H9 (cell line): ENCODE measurements around the gene PLK1. TPM values are rescaled to one million over a fixed set of nuclear protein-coding genes. Genes with fewer than 3 reads are reported as not detected.

ENCODE experiments used
- DNase-seq: peaks from one replicate; pipeline ENCODE4 v3.0.0-alpha.2; 2017
- H2AFZ ChIP-seq: one replicate; pipeline ENCODE4 v1.6.1; 2013; ENCODE audit warnings: mild to moderate bottlenecking, low read length, control low read depth, moderate library complexity
- H2AK5ac ChIP-seq: 2 replicates; pipeline ENCODE4 v1.6.1; 2013; ENCODE audit warnings: low read length, control low read depth, mixed read lengths; ENCODE audit not compliant: insufficient read length
- H2BK120ac ChIP-seq: one replicate; pipeline ENCODE4 v1.6.1; 2013; ENCODE audit warnings: low read depth, mild to moderate bottlenecking, low read length, control low read depth, inconsistent platforms; ENCODE audit not compliant: poor library complexity, severe bottlenecking
- H2BK12ac ChIP-seq: 2 replicates; pipeline ENCODE4 v1.6.1; 2013; ENCODE audit warnings: low read length, control low read depth, mixed read lengths, low read depth; ENCODE audit not compliant: insufficient read length
- H2BK15ac ChIP-seq: 2 replicates; pipeline ENCODE4 v1.6.1; 2013; ENCODE audit warnings: low read depth, low read length, control low read depth
- H2BK20ac ChIP-seq: one replicate; pipeline ENCODE4 v1.6.1; 2013; ENCODE audit warnings: low read depth, mild to moderate bottlenecking, low read length, control low read depth, inconsistent platforms; ENCODE audit not compliant: poor library complexity, severe bottlenecking
- H2BK5ac ChIP-seq: 2 replicates; pipeline ENCODE4 v1.6.1; 2013; ENCODE audit warnings: low read length, control low read depth, mixed read lengths; ENCODE audit not compliant: insufficient read length
- H3K14ac ChIP-seq: 2 replicates; pipeline ENCODE4 v1.6.1; 2013; ENCODE audit warnings: low read length, control low read depth; ENCODE audit not compliant: insufficient read depth
- H3K18ac ChIP-seq: 2 replicates; pipeline ENCODE4 v1.6.1; 2013; ENCODE audit warnings: low read depth, mild to moderate bottlenecking, mixed read lengths, low read length, control low read depth; ENCODE audit not compliant: insufficient read length
- H3K23ac ChIP-seq: 2 replicates; pipeline ENCODE4 v1.6.1; 2013; ENCODE audit warnings: low read length, control low read depth, mixed read lengths, low read depth; ENCODE audit not compliant: insufficient read length
- H3K23me2 ChIP-seq: 2 replicates; pipeline ENCODE4 v1.6.1; 2013; ENCODE audit warnings: low read depth, mild to moderate bottlenecking, mixed read lengths, low read length, control low read depth; ENCODE audit not compliant: insufficient read length, poor library complexity, severe bottlenecking
- H3K27ac ChIP-seq: 2 replicates; pipeline ENCODE4 v1.5.1; 2013; ENCODE audit warnings: low read length, control low read depth, mixed read lengths, low read depth; ENCODE audit not compliant: insufficient read length
- H3K27me3 ChIP-seq: 2 replicates; pipeline ENCODE4 v1.6.1; 2013; ENCODE audit warnings: low read length, control low read depth, inconsistent platforms; ENCODE audit not compliant: insufficient read depth
- H3K4ac ChIP-seq: 2 replicates; pipeline ENCODE4 v1.6.1; 2013; ENCODE audit warnings: low read depth, mild to moderate bottlenecking, control low read depth, inconsistent platforms, low read length, moderate library complexity
- H3K4me1 ChIP-seq: 2 replicates; pipeline ENCODE4 v1.6.1; 2013; ENCODE audit warnings: low read length, control low read depth, inconsistent platforms; ENCODE audit not compliant: insufficient read depth
- H3K4me2 ChIP-seq: 2 replicates; pipeline ENCODE4 v1.6.1; 2013; ENCODE audit warnings: low read length, control low read depth, mixed read lengths; ENCODE audit not compliant: insufficient read length, insufficient read depth
- H3K56ac ChIP-seq: 2 replicates; pipeline ENCODE4 v1.6.1; 2013; ENCODE audit warnings: low read depth, mild to moderate bottlenecking, mixed read lengths, low read length, control low read depth; ENCODE audit not compliant: insufficient read length
- H3K79me1 ChIP-seq: 2 replicates; pipeline ENCODE4 v1.6.1; 2013; ENCODE audit warnings: low read depth, mild to moderate bottlenecking, moderate library complexity, low read length, control low read depth, inconsistent platforms; ENCODE audit not compliant: insufficient read depth, poor library complexity, severe bottlenecking
- H3K79me2 ChIP-seq: 2 replicates; pipeline ENCODE4 v1.6.1; 2013; ENCODE audit warnings: low read length, control low read depth, inconsistent platforms; ENCODE audit not compliant: insufficient read depth
- H3K9ac ChIP-seq: 2 replicates; pipeline ENCODE4 v1.6.1; 2013; ENCODE audit warnings: low read length, control low read depth, mixed read lengths; ENCODE audit not compliant: insufficient read length; ENCODE audit errors: extremely low read depth
- H3K9me3 ChIP-seq: one replicate; pipeline ENCODE4 v1.6.1; 2013; ENCODE audit warnings: low read depth, low read length, inconsistent platforms; ENCODE audit not compliant: control insufficient read depth
- H3T11ph ChIP-seq: one replicate; pipeline ENCODE4 v1.6.1; 2013; ENCODE audit warnings: mild to moderate bottlenecking, low read length, control low read depth, inconsistent platforms
- H4K20me1 ChIP-seq: one replicate; pipeline ENCODE4 v1.6.1; 2013; ENCODE audit not compliant: control insufficient read depth, insufficient read length, insufficient read depth
- H4K5ac ChIP-seq: 2 replicates; pipeline ENCODE4 v1.6.1; 2013; ENCODE audit warnings: low read depth, mild to moderate bottlenecking, mixed read lengths, low read length, control low read depth; ENCODE audit not compliant: insufficient read length
- H4K8ac ChIP-seq: replicated peaks from 2 replicates; pipeline ENCODE4 v1.6.1; 2013; ENCODE audit warnings: low read length, control low read depth, mixed read lengths, low read depth; ENCODE audit not compliant: insufficient read length
- H4K91ac ChIP-seq: 2 replicates; pipeline ENCODE4 v1.6.1; 2013; ENCODE audit warnings: low read depth, mild to moderate bottlenecking, moderate library complexity, mixed read lengths, low read length, control low read depth; ENCODE audit not compliant: insufficient read length
- H3K27ac Mint-ChIP-seq, 3 experiments: 2 replicates in 2 of 3; 3 replicates in 1 of 3; pipeline ENCODE4 v1.8.0; 2020 to 2021; ENCODE audit warnings: mixed read lengths in 3 of 3, mild to moderate bottlenecking in 1 of 3, moderate library complexity in 1 of 3
- H3K27me3 Mint-ChIP-seq: 2 replicates; pipeline ENCODE4 v1.8.0; 2021; ENCODE audit warnings: low read depth, mild to moderate bottlenecking, moderate library complexity, mixed read lengths
- H3K36me3 Mint-ChIP-seq, 3 experiments: 2 replicates in 2 of 3; 3 replicates in 1 of 3; pipeline ENCODE4 v1.8.0; 2020 to 2021; ENCODE audit warnings: low read depth in 3 of 3, mixed read lengths in 3 of 3; ENCODE audit not compliant: insufficient read depth in 1 of 3
- H3K4me1 Mint-ChIP-seq, 2 experiments: 2 replicates each; pipeline ENCODE4 v1.8.0; 2020; ENCODE audit warnings: mixed read lengths in 2 of 2
- H3K4me3 Mint-ChIP-seq, 2 experiments: 2 replicates in 1 of 2; 3 replicates in 1 of 2; pipeline ENCODE4 v1.8.0; 2020 to 2021; ENCODE audit warnings: mild to moderate bottlenecking in 2 of 2, mixed read lengths in 2 of 2, moderate library complexity in 1 of 2
- H3K9me3 Mint-ChIP-seq, 2 experiments: 2 replicates in 1 of 2; 3 replicates in 1 of 2; pipeline ENCODE4 v1.8.0; 2020; ENCODE audit warnings: mild to moderate bottlenecking in 2 of 2, mixed read lengths in 2 of 2, moderate library complexity in 1 of 2
- CTCF ChIP-seq: fragments of 200-600 bp; sonication (generic); conservative IDR thresholded peaks from 3 replicates; pipeline ENCODE4 v1.8.0; 2021; ENCODE audit warnings: antibody characterized with exemption, mild to moderate bottlenecking
- total RNA-seq: library from RNA; stranded (reverse); gene quantifications from 2 replicates; pipeline ENCODE4 v1.2.1, GENCODE V29; 2021

Gene PLK1
- total RNA-seq, 1 experiment from 2014 or later: 140 TPM

- Histone ChIP-seq H2BK120ac (no peak overlapping the region), H2BK12ac (no peak overlapping the region), H2BK15ac (no peak overlapping the region), H2BK5ac (no peak overlapping the region), H3K23ac (no peak overlapping the region), H4K8ac (no peak overlapping the region), H2AK5ac (no peak overlapping the region), H2BK20ac (no peak overlapping the region), H4K5ac (no peak overlapping the region), H3K79me1 (peaks cover 3% of the 10 kb centered on the region), H3K4me1 (no peaks in the 10 kb centered on the region), H3K4ac (no peak overlapping the region), H4K91ac (no peak overlapping the region), H3T11ph (no peak overlapping the region), H3K79me2 (peaks cover 1% of the 10 kb centered on the region; the same call in 1 of the 2 replicates), H3K4me2 (no peak overlapping the region), H3K23me2 (peaks cover 4% of the 10 kb centered on the region), H3K27ac (no peak overlapping the region), H3K56ac (no peak overlapping the region), H3K18ac (no peak overlapping the region), H3K9ac (no peak overlapping the region), H3K14ac (no peak overlapping the region), H3K27me3 (no peaks in the 10 kb centered on the region), H3K9me3 (no peaks in the 10 kb centered on the region), H2AFZ (no peak overlapping the region), H4K20me1 (peaks cover 4% of the 10 kb centered on the region)
- no peak for DNase-seq
- H3K4me1 Mint-ChIP-seq: peaks cover 6 to 9% of the 10 kb centered on the region in 2 experiments
- H3K27ac Mint-ChIP-seq: no peak overlapping the region
- H3K36me3 Mint-ChIP-seq: peaks cover 18 to 63% (median 49%) of the 10 kb centered on the region in 3 experiments; a peak in 6 of 7 replicates
- no peak overlapping the region for H3K4me3 Mint-ChIP-seq
- no peak; the same call in 2 of the 3 replicates for TF ChIP-seq CTCF
- no peaks in the 10 kb centered on the region for H3K27me3 Mint-ChIP-seq
- no peaks in the 10 kb centered on the region for H3K9me3 Mint-ChIP-seq
Measured at GRCh38 chr16:23635958-23636357, 42.7 kb upstream of the PLK1 start.
